ENCODE results near the gene NFATC2IP.

DNA sequence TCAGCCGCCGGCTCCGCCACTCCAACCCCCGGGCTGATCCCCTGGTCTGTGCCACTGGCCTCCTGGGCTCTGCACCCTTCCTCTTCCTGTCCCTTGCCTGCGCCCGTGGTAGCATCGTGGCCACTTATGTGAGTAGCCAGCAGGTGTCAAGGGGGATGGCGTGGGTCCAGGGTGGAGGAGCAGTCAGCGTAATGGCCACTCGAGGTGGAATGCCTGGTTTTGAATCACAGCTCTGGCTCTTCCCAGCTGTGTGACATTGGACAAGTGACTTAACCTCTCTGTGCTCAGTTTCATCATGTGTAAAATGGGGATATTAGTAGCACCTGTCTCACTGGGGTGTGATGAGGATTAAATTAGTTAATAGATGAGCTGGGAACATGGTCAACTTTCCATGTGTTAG lies 31.7 kb downstream of the NFATC2IP start:
- TF ChIP-seq, protein P1, sequence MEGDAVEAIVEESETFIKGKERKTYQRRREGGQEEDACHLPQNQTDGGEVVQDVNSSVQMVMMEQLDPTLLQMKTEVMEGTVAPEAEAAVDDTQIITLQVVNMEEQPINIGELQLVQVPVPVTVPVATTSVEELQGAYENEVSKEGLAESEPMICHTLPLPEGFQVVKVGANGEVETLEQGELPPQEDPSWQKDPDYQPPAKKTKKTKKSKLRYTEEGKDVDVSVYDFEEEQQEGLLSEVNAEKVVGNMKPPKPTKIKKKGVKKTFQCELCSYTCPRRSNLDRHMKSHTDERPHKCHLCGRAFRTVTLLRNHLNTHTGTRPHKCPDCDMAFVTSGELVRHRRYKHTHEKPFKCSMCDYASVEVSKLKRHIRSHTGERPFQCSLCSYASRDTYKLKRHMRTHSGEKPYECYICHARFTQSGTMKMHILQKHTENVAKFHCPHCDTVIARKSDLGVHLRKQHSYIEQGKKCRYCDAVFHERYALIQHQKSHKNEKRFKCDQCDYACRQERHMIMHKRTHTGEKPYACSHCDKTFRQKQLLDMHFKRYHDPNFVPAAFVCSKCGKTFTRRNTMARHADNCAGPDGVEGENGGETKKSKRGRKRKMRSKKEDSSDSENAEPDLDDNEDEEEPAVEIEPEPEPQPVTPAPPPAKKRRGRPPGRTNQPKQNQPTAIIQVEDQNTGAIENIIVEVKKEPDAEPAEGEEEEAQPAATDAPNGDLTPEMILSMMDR (IDR thresholded peaks at IDR 0.05) = no peak
- no peak for TF ChIP-seq ZFX (IDR thresholded peaks at IDR 0.05; ENCODE audit: borderline replicate concordance)
